Uterus (tissue), 4 donors: ENCODE results near the gene GRM1. TPM values are rescaled to one million over a fixed set of nuclear protein-coding genes. Genes with fewer than 3 reads are reported as not detected.

Experiments
- DNase-seq, 2 donors: peaks; one replicate each; pipeline ENCODE4 v3.0.0-alpha.2; 2019 to 2020
- H3K27ac ChIP-seq, 2 donors: fragments of 200-600 bp; sonication (generic); 1 replicate in 1 of 2; 2 replicates in 1 of 2; pipeline ENCODE4 v1.5.1; 2016 to 2018
- H3K27me3 ChIP-seq, 2 donors: fragments of 200-600 bp; sonication (generic); one replicate each; pipeline ENCODE4 v1.5.1; 2018 to 2019; ENCODE audit warnings: control low read depth in 1 of 2
- H3K36me3 ChIP-seq, 2 donors: fragments of 200-600 bp; sonication (generic); one replicate each; pipeline ENCODE4 v1.5.1; 2019; ENCODE audit warnings: control low read depth in 1 of 2
- H3K4me1 ChIP-seq, 2 donors: fragments of 200-600 bp; sonication (generic); one replicate each; pipeline ENCODE4 v1.5.1; 2018 to 2019; ENCODE audit warnings: control low read depth in 1 of 2
- H3K4me3 ChIP-seq, 2 donors: fragments of 200-600 bp; sonication (generic); 1 replicate in 1 of 2; 2 replicates in 1 of 2; pipeline ENCODE4 v1.5.1; 2018 to 2019; ENCODE audit warnings: mild to moderate bottlenecking in 1 of 2
- H3K9me3 ChIP-seq, 2 donors: fragments of 200-600 bp; sonication (generic); one replicate each; pipeline ENCODE4 v1.5.1; 2019; ENCODE audit warnings: control low read depth in 1 of 2
- CTCF ChIP-seq, 4 experiments: fragments of 200-600 bp in 2 of 4; fragments of 450-650 bp in 2 of 4; sonication (generic) in 2 of 4; IDR thresholded peaks; one replicate each; pipeline ENCODE4 v1.5.1; 2016 to 2019; ENCODE audit warnings: antibody characterized with exemption in 4 of 4, mild to moderate bottlenecking in 2 of 4, moderate library complexity in 1 of 4
- POLR2A ChIP-seq, 2 donors: fragments of 450-650 bp; IDR thresholded peaks; one replicate each; pipeline ENCODE4 v1.6.1; 2016; ENCODE audit warnings: antibody characterized with exemption in 2 of 2, mild to moderate bottlenecking in 1 of 2, moderate library complexity in 1 of 2
- intact Hi-C: fragments of 100-400 bp; cut with DNase I; formaldehyde crosslinking; loops from one replicate; pipeline ENCODE4 v1.15.1; 2023; ENCODE audit warnings: low total_unique reads
- total RNA-seq, 4 donors: library from RNA; depleted of rRNA in 3 of 4; stranded (reverse); fragments of >200 nt in 3 of 4; gene quantifications; one replicate each; pipeline versions ENCODE4 v1.1.0 to v1.2.4, GENCODE V29; 2014 to 2023
- donor health status: DM: yes; HTN: yes; CAD: no.

The GRM1 gene
- total RNA-seq, 4 donors from 2014 or later: 0.07 to 0.12 TPM; not detected in 2

GRCh38 chr6:146183831-146184230 lies 155.0 kb downstream of the GRM1 start:
- Histone ChIP-seq H3K4me1 (no peaks in the 10 kb centered on the region), H3K9me3 (no peaks in the 10 kb centered on the region), H3K27ac (no peak overlapping the region), H3K36me3 (no peaks in the 10 kb centered on the region), H3K27me3 (no peaks in the 10 kb centered on the region), H3K4me3 (no peak overlapping the region)
- TF ChIP-seq CTCF (IDR thresholded peaks at IDR 0.05): no peak
- TF ChIP-seq POLR2A (IDR thresholded peaks at IDR 0.05): no peak
- no peak for DNase-seq
- intact Hi-C loops: no loop called here

- no peak for DNase-seq
- Histone ChIP-seq H3K4me3 (no peak overlapping the region), H3K4me1 (no peaks in the 10 kb centered on the region), H3K36me3 (no peaks in the 10 kb centered on the region), H3K27me3 (no peaks in the 10 kb centered on the region), H3K9me3 (no peaks in the 10 kb centered on the region), H3K27ac (no peak overlapping the region)
- TF ChIP-seq CTCF (IDR thresholded peaks at IDR 0.05) (no peak), POLR2A (IDR thresholded peaks at IDR 0.05) (no peak)
- intact Hi-C loops: no loop called here
Measured at GRCh38 chr6:146184701-146185100, 155.8 kb downstream of the GRM1 start.

DNA sequence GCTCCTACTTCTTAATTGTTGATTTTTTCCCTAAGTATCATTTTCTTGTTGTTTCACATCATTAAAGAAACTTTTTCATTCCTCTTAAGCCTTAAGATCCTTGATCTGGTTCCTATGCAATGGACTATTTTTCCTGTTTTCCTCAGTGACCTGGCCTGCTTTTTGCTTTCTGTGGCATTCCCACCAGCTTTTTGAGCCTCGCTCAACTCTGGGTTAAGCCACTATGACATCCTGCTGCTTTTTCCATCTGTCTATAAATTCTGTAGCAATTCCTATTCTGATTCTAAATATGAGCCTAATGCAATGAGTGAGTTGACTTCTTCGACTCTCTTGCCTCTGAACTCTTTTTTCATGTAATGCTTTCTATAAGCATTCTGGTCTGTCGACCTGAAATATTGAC lies 160.3 kb downstream of the GRM1 start:
- Histone ChIP-seq H3K4me1 (no peaks in the 10 kb centered on the region), H3K9me3 (no peaks in the 10 kb centered on the region), H3K4me3 (no peak overlapping the region), H3K36me3 (no peaks in the 10 kb centered on the region), H3K27me3 (no peaks in the 10 kb centered on the region), H3K27ac (no peak overlapping the region)
- DNase-seq: no peak
- TF ChIP-seq POLR2A (IDR thresholded peaks at IDR 0.05) (no peak), CTCF (IDR thresholded peaks at IDR 0.05) (no peak)
- intact Hi-C loops: no loop called here

GRCh38 chr6:146190581-146190980 lies 161.7 kb downstream of the GRM1 start:
- TF ChIP-seq POLR2A (IDR thresholded peaks at IDR 0.05) (no peak), CTCF (IDR thresholded peaks at IDR 0.05) (no peak)
- intact Hi-C loops: no loop called here
- Histone ChIP-seq H3K27me3 (no peaks in the 10 kb centered on the region), H3K9me3 (no peaks in the 10 kb centered on the region), H3K4me3 (no peak overlapping the region), H3K27ac (no peak overlapping the region), H3K4me1 (no peaks in the 10 kb centered on the region), H3K36me3 (no peaks in the 10 kb centered on the region)
- no peak for DNase-seq

GRCh38 chr6:146191166-146191565 lies 162.3 kb downstream of the GRM1 start:
- intact Hi-C loops: no loop called here
- no peak for TF ChIP-seq CTCF (IDR thresholded peaks at IDR 0.05)
- no peaks in the 10 kb centered on the region for H3K36me3 ChIP-seq
- no peak overlapping the region for H3K27ac ChIP-seq
- no peaks in the 10 kb centered on the region for H3K27me3 ChIP-seq
- no peaks in the 10 kb centered on the region for H3K4me1 ChIP-seq
- H3K9me3 ChIP-seq: no peaks in the 10 kb centered on the region
- H3K4me3 ChIP-seq: no peak overlapping the region
- DNase-seq: no peak
